ENCODE results near the gene COL27A1.
"Not testable (repeated sequence)": the region's sequence is repeated elsewhere in the genome, so short reads cannot be mapped to it uniquely, and the experiment has no call there.

GRCh38 chr9:114322831-114323531 lies 167.6 kb downstream of the COL27A1 start, which contains the start of gene ORM1:
- not testable (repeated sequence) for TF ChIP-seq CTCF, POLR2A (IDR thresholded peaks at IDR 0.05)

Data from adrenal gland (tissue), 5 donors.